ENCODE results near the gene SPO11. TPM values are rescaled to one million over a fixed set of nuclear protein-coding genes. Genes with fewer than 3 reads are reported as not detected.

Gene SPO11
- total and polyA plus RNA-seq, 9 of the 15 experiments (the other 6 are each of a cell fraction or from before 2014, with no cell fraction given) = not detected

DNA sequence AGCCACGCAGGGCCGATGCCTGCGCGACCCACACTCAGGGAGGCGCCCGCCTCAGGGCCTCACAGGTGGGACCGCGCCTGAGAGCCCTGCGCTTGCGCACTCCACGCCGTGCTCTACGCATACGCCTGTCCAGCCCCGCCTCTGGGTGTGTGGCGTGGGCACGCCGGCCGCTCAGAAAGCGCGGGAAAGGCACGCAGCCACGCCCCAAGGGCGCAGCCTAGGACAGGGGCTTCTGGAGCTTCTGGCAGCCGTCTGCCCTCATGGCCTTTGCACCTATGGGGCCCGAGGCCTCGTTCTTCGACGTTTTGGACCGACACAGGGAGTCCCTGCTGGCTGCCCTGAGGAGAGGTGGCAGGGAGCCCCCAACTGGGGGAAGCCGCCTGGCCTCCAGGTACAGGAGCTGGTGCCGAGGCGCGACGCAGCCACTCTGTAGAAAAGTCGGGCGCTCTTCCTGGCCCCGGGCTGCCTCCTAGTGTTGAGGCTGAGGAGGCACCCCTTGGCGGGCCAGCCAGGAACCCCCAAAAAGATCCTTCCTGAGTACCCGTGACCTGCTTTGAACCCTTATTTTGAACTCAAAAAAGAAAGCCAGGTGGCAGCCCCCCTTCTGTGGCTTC, at the start of gene SPO11 (continued):
- TF ChIP-seq, protein P1, sequence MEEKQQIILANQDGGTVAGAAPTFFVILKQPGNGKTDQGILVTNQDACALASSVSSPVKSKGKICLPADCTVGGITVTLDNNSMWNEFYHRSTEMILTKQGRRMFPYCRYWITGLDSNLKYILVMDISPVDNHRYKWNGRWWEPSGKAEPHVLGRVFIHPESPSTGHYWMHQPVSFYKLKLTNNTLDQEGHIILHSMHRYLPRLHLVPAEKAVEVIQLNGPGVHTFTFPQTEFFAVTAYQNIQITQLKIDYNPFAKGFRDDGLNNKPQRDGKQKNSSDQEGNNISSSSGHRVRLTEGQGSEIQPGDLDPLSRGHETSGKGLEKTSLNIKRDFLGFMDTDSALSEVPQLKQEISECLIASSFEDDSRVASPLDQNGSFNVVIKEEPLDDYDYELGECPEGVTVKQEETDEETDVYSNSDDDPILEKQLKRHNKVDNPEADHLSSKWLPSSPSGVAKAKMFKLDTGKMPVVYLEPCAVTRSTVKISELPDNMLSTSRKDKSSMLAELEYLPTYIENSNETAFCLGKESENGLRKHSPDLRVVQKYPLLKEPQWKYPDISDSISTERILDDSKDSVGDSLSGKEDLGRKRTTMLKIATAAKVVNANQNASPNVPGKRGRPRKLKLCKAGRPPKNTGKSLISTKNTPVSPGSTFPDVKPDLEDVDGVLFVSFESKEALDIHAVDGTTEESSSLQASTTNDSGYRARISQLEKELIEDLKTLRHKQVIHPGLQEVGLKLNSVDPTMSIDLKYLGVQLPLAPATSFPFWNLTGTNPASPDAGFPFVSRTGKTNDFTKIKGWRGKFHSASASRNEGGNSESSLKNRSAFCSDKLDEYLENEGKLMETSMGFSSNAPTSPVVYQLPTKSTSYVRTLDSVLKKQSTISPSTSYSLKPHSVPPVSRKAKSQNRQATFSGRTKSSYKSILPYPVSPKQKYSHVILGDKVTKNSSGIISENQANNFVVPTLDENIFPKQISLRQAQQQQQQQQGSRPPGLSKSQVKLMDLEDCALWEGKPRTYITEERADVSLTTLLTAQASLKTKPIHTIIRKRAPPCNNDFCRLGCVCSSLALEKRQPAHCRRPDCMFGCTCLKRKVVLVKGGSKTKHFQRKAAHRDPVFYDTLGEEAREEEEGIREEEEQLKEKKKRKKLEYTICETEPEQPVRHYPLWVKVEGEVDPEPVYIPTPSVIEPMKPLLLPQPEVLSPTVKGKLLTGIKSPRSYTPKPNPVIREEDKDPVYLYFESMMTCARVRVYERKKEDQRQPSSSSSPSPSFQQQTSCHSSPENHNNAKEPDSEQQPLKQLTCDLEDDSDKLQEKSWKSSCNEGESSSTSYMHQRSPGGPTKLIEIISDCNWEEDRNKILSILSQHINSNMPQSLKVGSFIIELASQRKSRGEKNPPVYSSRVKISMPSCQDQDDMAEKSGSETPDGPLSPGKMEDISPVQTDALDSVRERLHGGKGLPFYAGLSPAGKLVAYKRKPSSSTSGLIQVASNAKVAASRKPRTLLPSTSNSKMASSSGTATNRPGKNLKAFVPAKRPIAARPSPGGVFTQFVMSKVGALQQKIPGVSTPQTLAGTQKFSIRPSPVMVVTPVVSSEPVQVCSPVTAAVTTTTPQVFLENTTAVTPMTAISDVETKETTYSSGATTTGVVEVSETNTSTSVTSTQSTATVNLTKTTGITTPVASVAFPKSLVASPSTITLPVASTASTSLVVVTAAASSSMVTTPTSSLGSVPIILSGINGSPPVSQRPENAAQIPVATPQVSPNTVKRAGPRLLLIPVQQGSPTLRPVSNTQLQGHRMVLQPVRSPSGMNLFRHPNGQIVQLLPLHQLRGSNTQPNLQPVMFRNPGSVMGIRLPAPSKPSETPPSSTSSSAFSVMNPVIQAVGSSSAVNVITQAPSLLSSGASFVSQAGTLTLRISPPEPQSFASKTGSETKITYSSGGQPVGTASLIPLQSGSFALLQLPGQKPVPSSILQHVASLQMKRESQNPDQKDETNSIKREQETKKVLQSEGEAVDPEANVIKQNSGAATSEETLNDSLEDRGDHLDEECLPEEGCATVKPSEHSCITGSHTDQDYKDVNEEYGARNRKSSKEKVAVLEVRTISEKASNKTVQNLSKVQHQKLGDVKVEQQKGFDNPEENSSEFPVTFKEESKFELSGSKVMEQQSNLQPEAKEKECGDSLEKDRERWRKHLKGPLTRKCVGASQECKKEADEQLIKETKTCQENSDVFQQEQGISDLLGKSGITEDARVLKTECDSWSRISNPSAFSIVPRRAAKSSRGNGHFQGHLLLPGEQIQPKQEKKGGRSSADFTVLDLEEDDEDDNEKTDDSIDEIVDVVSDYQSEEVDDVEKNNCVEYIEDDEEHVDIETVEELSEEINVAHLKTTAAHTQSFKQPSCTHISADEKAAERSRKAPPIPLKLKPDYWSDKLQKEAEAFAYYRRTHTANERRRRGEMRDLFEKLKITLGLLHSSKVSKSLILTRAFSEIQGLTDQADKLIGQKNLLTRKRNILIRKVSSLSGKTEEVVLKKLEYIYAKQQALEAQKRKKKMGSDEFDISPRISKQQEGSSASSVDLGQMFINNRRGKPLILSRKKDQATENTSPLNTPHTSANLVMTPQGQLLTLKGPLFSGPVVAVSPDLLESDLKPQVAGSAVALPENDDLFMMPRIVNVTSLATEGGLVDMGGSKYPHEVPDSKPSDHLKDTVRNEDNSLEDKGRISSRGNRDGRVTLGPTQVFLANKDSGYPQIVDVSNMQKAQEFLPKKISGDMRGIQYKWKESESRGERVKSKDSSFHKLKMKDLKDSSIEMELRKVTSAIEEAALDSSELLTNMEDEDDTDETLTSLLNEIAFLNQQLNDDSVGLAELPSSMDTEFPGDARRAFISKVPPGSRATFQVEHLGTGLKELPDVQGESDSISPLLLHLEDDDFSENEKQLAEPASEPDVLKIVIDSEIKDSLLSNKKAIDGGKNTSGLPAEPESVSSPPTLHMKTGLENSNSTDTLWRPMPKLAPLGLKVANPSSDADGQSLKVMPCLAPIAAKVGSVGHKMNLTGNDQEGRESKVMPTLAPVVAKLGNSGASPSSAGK (IDR thresholded peaks at IDR 0.05) = peak; percentile 98
- TF ChIP-seq SRSF7 (optimal IDR thresholded peaks at IDR 0.05; ENCODE audit: low read depth, low read length) (no peak), ZNF780A (CRISPR knock-in tag; IDR thresholded peaks at IDR 0.05) (no peak), ESRRB (CRISPR knock-in tag; IDR thresholded peaks at IDR 0.05; ENCODE audit: borderline replicate concordance) (no peak), ZNF41 (CRISPR knock-in tag; conservative IDR thresholded peaks at IDR 0.05) (no peak)
- TF ChIP-seq, protein P2, sequence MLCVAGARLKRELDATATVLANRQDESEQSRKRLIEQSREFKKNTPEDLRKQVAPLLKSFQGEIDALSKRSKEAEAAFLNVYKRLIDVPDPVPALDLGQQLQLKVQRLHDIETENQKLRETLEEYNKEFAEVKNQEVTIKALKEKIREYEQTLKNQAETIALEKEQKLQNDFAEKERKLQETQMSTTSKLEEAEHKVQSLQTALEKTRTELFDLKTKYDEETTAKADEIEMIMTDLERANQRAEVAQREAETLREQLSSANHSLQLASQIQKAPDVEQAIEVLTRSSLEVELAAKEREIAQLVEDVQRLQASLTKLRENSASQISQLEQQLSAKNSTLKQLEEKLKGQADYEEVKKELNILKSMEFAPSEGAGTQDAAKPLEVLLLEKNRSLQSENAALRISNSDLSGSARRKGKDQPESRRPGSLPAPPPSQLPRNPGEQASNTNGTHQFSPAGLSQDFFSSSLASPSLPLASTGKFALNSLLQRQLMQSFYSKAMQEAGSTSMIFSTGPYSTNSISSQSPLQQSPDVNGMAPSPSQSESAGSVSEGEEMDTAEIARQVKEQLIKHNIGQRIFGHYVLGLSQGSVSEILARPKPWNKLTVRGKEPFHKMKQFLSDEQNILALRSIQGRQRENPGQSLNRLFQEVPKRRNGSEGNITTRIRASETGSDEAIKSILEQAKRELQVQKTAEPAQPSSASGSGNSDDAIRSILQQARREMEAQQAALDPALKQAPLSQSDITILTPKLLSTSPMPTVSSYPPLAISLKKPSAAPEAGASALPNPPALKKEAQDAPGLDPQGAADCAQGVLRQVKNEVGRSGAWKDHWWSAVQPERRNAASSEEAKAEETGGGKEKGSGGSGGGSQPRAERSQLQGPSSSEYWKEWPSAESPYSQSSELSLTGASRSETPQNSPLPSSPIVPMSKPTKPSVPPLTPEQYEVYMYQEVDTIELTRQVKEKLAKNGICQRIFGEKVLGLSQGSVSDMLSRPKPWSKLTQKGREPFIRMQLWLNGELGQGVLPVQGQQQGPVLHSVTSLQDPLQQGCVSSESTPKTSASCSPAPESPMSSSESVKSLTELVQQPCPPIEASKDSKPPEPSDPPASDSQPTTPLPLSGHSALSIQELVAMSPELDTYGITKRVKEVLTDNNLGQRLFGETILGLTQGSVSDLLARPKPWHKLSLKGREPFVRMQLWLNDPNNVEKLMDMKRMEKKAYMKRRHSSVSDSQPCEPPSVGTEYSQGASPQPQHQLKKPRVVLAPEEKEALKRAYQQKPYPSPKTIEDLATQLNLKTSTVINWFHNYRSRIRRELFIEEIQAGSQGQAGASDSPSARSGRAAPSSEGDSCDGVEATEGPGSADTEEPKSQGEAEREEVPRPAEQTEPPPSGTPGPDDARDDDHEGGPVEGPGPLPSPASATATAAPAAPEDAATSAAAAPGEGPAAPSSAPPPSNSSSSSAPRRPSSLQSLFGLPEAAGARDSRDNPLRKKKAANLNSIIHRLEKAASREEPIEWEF (CRISPR knock-in tag; IDR thresholded peaks at IDR 0.05) = no peak
- TF ChIP-seq, protein P3, sequence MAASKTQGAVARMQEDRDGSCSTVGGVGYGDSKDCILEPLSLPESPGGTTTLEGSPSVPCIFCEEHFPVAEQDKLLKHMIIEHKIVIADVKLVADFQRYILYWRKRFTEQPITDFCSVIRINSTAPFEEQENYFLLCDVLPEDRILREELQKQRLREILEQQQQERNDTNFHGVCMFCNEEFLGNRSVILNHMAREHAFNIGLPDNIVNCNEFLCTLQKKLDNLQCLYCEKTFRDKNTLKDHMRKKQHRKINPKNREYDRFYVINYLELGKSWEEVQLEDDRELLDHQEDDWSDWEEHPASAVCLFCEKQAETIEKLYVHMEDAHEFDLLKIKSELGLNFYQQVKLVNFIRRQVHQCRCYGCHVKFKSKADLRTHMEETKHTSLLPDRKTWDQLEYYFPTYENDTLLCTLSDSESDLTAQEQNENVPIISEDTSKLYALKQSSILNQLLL (CRISPR knock-in tag; IDR thresholded peaks at IDR 0.05; ENCODE audit: borderline replicate concordance) = no peak
- TF ChIP-seq, protein P4, sequence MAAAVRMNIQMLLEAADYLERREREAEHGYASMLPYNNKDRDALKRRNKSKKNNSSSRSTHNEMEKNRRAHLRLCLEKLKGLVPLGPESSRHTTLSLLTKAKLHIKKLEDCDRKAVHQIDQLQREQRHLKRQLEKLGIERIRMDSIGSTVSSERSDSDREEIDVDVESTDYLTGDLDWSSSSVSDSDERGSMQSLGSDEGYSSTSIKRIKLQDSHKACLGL (CRISPR knock-in tag; IDR thresholded peaks at IDR 0.05; ENCODE audit: borderline replicate concordance, poor library complexity, severe bottlenecking) = no peak
